Measurements from ENCODE around the gene RGMA. TPM values are rescaled to one million over a fixed set of nuclear protein-coding genes. Genes with fewer than 3 reads are reported as not detected.

RGMA gene
- total RNA-seq, 1 donor from 2014 or later, result not detected

- intact Hi-C loops (cut with micrococcal nuclease), result no loop called here
Observed at GRCh38 chr15:93067649-93068085, 21.3 kb downstream of the RGMA start.

DNA sequence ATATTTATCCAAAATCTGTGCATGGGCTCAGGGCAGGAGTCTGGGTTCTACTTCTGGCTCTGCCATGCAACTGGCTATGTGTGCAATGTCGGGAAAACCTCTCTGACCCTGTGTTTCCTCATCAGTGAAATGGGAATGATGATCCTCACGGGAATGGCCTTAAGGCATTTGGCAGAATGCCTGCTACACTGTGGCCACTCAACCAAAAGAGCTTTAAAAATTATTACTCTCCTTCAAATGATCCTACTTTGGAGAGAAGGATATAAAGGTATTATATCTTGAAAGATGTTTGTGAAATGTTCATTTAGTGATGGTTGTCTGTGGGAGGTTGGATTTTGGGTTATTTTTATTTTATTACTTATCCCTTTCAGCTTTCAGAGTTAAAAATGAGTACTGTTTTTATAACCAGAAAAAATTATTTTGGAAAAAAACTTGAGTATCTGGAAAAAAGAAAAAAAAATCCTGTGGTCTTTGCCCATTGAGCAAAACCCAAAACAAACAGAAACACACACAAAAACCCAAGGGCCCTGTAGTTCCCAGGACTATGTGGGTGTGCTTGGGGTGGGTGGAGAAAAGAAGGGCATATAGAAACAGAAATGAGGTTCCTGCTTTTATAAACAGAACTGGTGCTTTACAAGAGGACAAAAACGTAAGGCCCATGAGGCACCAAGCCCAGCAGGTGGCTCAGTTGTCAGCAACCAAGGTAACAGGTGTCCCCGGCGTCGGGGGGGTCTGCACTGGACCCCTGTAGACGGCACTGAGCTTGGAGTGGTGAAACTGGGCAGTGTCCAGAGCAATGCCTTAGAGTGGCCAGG, 22.0 kb downstream of the RGMA start:
- intact Hi-C loops (cut with micrococcal nuclease), result no loop called here

DNA sequence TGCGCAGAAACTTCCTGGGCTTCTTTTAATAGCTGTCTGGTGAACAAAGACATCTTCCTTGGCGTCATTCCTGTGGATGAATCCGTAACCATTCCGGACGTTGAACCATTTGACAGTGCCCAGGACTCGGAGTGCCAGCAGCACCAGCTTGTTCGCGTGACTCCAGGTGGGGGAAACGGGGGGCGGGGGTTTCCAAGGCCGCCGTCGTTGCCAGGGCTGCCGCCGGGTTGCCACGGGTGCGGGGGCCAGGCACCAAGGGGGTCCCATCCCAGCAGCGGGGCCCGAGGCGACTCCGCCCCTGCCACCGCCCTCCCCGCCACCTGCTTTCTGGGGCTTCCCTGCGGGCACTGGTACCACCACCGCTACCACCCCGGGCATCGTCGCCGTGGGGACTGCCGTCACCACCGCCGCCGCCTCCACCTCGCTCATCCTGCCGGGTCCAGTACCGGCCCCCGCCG, 22.8 kb downstream of the RGMA start:
- intact Hi-C loops (cut with micrococcal nuclease), result no loop called here

DNA sequence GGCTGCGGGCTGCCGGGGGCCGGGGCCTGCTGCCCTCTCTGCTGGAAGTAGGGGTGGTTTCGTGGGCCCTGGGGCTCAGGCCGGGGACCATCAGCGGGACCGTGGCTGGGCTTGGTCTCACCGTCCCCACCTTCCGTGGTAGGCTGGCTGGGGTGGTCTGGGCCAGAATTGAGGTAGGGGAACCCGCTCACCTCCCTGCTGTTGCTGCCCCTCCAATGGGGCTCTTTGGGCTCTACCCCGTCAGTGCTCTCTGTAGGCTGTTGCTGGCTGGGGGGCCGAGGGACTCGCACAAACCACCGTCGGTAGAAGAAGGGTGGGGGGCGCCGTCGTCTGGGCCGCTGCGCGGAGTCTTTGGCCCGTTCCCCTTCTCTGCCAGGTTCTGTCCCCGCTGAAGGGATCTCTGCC, 23.4 kb downstream of the RGMA start:
- intact Hi-C loops (cut with micrococcal nuclease), result no loop called here

- intact Hi-C loops (cut with micrococcal nuclease), result loop anchor here (5.0 kb wide), 1 partner anchor 1867 kb away; no protein-coding TSS in a partner anchor
Observed at GRCh38 chr15:93063796-93064690, 25.0 kb downstream of the RGMA start.

- intact Hi-C loops (cut with micrococcal nuclease), result loop anchor here (5.0 kb wide), 1 partner anchor 1866 kb away; no protein-coding TSS in a partner anchor
Observed at GRCh38 chr15:93063262-93063671, 25.7 kb downstream of the RGMA start.

DNA sequence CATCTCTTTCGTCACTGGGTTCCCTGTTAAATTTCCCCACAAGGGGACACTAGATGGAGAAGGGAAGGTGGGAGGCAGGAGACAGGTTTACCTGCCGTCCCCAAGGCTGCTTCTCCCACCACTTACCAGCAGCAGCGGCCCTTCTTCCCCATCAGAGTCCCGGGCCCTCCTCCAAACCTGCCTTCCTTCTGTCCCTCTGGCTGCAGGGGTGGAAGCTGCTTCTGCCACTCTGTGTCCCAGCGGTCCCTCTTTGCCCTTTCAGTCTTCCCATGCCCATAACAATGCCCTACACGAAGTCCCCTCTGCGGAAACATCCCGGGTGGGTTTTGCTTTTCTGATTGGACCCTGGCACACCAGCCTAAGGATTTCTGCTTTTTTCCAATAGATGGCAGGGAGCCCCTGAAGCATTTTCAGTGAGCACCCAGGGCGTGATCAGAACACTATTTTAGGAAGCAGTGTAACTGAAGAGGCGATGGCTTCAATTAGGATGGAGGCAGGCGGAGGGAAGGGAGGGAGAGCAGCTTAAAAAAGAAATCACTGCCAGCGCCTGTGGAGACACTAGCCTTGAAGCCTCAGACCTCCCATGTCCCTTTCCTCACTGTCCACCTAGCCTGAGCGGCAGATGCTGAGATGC, 26.3 kb downstream of the RGMA start:
- intact Hi-C loops (cut with micrococcal nuclease), result loop anchor here (5.0 kb wide), 1 partner anchor 1865 kb away; no protein-coding TSS in a partner anchor

GRCh38 chr15:93060336-93061248, 28.4 kb downstream of the RGMA start:
- intact Hi-C loops (cut with micrococcal nuclease), result loop anchor here (5.0 kb wide), 1 partner anchor 1863 kb away; no protein-coding TSS in a partner anchor

- intact Hi-C loops (cut with micrococcal nuclease), result no loop called here
Observed at GRCh38 chr15:93059442-93059841, 29.6 kb downstream of the RGMA start.

GRCh38 chr15:93058904-93059427, 30.0 kb downstream of the RGMA start:
- intact Hi-C loops (cut with micrococcal nuclease), result no loop called here

DNA sequence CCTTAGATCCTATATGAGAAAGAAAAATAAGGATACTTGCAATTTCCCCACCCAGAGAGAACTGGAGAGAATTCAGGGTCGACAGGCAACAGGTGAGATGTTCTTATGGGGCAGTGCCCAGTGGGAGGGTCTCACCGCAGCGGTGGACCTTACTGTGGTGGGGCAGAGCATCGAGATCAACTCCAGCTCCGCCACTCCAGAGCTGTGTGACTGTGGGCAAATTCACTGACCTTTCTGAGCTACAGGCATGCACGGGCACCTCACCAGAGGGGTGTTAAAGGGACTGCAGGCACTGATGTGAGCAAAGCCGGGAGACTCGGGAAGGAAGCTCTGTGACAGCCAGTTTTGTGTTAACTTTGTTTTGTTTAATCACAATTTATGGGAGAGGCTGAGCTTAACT, 30.9 kb downstream of the RGMA start:
- intact Hi-C loops (cut with micrococcal nuclease), result no loop called here

GRCh38 chr15:93057618-93058017, 31.4 kb downstream of the RGMA start:
- intact Hi-C loops (cut with micrococcal nuclease), result no loop called here

DNA sequence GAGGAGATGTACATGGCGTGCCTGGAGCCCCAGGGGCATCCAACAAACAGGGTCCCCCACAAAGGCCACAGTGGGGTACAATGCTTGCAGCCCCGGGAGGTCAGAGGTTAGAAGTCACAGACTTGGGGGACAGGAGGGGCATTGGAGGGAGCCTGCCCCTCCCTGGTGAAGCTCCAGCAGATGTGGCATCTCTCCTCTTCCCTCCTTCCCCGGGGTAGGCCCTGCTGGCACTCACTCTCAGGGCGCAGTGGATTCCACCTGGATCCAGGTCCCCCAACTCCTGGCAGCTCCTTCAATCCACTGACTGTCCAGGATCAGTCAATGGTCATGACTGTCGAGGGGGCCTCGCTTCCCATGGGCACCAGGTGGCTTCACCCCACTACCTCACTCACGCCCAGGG, 32.2 kb downstream of the RGMA start:
- intact Hi-C loops (cut with micrococcal nuclease), result no loop called here

- intact Hi-C loops (cut with micrococcal nuclease), result no loop called here
Observed at GRCh38 chr15:93055211-93055610, 33.8 kb downstream of the RGMA start.

- intact Hi-C loops (cut with micrococcal nuclease), result no loop called here
Observed at GRCh38 chr15:93052090-93052879, 36.7 kb downstream of the RGMA start.

DNA sequence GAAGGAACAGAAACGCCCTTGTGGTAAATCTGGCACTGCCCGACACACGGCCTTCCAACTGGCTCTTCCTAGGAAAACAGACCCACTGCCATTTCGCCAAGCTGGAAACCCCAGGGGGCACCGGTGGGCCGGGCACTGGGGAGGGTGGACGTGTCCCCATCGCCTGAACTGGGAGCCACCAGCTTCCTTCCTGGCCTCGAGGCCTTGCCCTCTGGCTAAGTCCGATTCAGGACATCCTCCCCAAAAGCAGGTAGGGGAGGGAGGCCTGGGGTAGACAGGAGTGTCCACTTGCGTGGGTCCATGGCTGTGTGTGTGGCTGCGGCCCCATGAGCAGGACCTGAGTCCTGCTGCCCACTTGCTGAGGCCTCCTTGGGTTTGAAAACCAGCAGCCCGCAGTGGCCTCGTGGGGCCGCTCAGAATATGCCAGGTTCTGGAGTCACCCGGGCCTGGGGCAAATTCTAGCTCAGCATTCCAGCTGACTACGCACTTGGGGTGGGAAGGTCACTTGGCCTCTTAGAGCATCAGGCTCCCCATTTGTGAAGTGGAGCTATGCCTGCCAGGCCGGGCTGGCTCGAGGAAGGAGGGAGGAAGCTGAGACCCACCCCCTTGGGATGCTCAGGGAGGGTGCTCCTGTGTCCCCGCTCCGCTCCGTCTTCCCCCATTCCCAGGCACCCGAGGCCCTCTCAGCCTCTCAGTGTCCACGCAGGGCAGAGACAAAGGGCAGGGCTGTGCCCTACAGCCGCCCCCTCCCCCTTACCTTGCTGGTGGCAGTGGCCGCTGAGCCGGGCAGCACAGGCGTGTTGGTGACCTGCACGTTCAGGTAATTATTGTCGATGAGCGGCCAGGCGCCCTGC, 37.5 kb downstream of the RGMA start:
- intact Hi-C loops (cut with micrococcal nuclease), result no loop called here

DNA sequence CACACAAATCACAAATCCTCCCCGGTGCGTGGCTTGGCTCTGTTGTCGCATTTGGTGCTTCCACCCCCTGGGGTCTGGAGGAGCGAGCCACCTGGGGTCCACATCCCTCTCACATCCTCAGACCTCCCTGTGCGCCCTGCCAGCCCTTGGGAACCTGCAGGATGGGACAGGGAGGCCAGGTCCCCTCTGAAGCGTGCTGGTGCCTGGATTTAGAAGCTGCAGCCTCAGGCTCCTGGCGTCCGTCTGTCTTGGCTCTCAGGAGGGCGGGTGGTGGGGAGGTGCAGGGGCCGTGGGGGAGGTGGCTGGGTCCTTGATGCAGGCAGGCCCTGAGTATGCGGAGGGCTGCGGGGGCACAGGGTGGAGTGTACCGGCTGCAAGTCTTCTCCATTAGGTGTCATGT, 38.4 kb downstream of the RGMA start:
- intact Hi-C loops (cut with micrococcal nuclease), result no loop called here

DNA sequence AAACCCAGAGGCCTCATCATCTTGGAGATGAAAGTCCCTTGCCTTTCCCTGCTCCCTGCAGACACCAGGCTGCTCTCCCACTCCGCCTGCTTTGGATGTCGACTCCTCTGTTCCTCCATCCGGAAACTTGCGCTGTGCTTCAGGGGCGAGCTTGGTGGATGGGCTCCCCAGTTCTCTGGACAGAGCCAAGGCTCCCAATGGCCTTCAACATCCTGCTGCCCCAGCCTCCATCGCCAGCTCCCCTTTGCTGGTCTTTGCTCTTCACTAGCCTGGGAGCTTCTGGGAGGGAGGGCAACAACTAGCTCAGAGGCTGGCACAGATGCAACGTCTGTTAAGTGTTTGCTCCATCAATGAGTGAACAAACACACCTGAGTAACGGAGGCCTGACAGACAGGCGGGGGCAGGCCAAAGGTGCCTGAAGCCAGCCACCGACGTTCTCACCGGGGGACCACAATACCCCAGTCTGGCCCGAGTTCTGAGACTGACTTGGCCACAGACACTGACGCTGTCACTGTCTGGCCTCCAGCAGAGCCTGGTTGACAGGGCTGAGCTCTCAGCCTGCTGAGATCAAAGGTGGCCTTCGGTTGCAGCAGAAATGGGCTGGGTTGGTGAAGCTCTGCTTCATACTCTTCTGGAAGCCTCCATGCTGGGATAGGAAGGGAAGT, 39.0 kb downstream of the RGMA start:
- intact Hi-C loops (cut with micrococcal nuclease), result no loop called here
